GM23248 (cell line): ENCODE measurements around the gene TRAPPC12.

Experiments used
- EZH2 ChIP-seq: fragments of 200-600 bp; sonication (generic); IDR thresholded peaks from 2 replicates; pipeline ENCODE4 v1.6.1; 2018; ENCODE audit warnings: antibody characterized with exemption, mild to moderate bottlenecking; ENCODE audit not compliant: insufficient read depth, poor library complexity, severe bottlenecking
- EZH2phosphoT487 ChIP-seq: fragments of 200-600 bp; sonication (generic); IDR thresholded peaks from 2 replicates; pipeline ENCODE4 v1.6.1; 2018; ENCODE audit warnings: antibody characterized with exemption, moderate library complexity, mild to moderate bottlenecking, low read depth; ENCODE audit not compliant: insufficient read depth

DNA sequence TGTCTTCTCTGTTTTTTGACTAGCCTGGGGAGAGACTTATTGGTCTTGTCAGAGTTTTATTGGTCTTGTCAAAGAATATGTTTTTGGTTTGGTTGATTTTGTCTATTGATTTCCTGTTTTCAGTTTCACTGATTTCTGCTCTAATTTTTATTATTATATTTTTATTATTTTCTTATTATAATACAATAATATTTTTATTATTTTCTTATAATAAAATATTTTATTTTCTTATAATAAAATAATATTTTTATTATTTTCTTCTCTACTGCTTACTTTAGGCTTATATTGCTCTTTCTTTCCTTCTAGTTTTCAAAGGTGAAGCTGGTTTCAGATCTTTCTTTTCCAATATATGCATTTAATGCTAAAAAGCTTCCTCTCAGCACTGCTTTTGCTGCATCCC lies 62.0 kb downstream of the TRAPPC12 start:
- TF ChIP-seq EZH2: no peak
- no peak for TF ChIP-seq EZH2phosphoT487
